HFFc6 (cell line): ENCODE measurements around the gene C2orf72. TPM values are rescaled to one million over a fixed set of nuclear protein-coding genes. Genes with fewer than 3 reads are reported as not detected.

ENCODE experiments used
- DNase-seq: peaks from one replicate; pipeline ENCODE4 v3.0.0-alpha.2; 2018
- H3K27ac Mint-ChIP-seq: 2 replicates; pipeline ENCODE4 v1.8.0; 2020; ENCODE audit warnings: mild to moderate bottlenecking, mixed read lengths
- H3K27me3 Mint-ChIP-seq: 2 replicates; pipeline ENCODE4 v1.8.0; 2021; ENCODE audit warnings: mild to moderate bottlenecking, moderate library complexity, mixed read lengths; ENCODE audit not compliant: insufficient read depth
- H3K36me3 Mint-ChIP-seq: 2 replicates; pipeline ENCODE4 v1.8.0; 2021; ENCODE audit warnings: low read depth, mixed read lengths
- H3K4me1 Mint-ChIP-seq: 2 replicates; pipeline ENCODE4 v1.8.0; 2020; ENCODE audit warnings: low read depth, mixed read lengths
- H3K4me3 Mint-ChIP-seq: 2 replicates; pipeline ENCODE4 v1.8.0; 2020; ENCODE audit warnings: mild to moderate bottlenecking, moderate library complexity, mixed read lengths
- H3K9me3 Mint-ChIP-seq: 2 replicates; pipeline ENCODE4 v1.8.0; 2020; ENCODE audit warnings: mild to moderate bottlenecking, mixed read lengths
- CTCF ChIP-seq: fragments of 200-600 bp; sonication (generic); IDR thresholded peaks from 2 replicates; pipeline ENCODE4 v1.5.0; 2021; ENCODE audit warnings: antibody characterized with exemption, mild to moderate bottlenecking
- total RNA-seq, 6 experiments: library from RNA; stranded (reverse); fragmentation: NEBNext Ultra II Directional; extraction: Animal tissue kit (Norgen Biotek cat#: 25700); gene quantifications; 2 replicates in 1 of 6; 3 replicates in 5 of 6; pipeline ENCODE4 v1.2.3, GENCODE V29; 2021

Gene C2orf72
- total RNA-seq, 6 experiments from 2014 or later, result not detected

- Mint-ChIP-seq H3K36me3 (no peaks in the 10 kb centered on the region), H3K27ac (no peak overlapping the region), H3K4me1 (no peaks in the 10 kb centered on the region), H3K4me3 (no peak overlapping the region), H3K27me3 (peaks cover 36% of the 10 kb centered on the region), H3K9me3 (no peaks in the 10 kb centered on the region)
- DNase-seq, result no peak
- TF ChIP-seq CTCF, result no peak
Observed at GRCh38 chr2:231013820-231014219, 23.5 kb upstream of the C2orf72 start.

- no peak overlapping the region for H3K27ac Mint-ChIP-seq
- no peaks in the 10 kb centered on the region for H3K9me3 Mint-ChIP-seq
- no peak for DNase-seq
- peaks cover 32% of the 10 kb centered on the region for H3K27me3 Mint-ChIP-seq
- H3K4me3 Mint-ChIP-seq, result no peak overlapping the region
- H3K4me1 Mint-ChIP-seq, result no peaks in the 10 kb centered on the region
- TF ChIP-seq CTCF, result no peak
- H3K36me3 Mint-ChIP-seq, result no peaks in the 10 kb centered on the region
Observed at GRCh38 chr2:231015478-231015877, 21.8 kb upstream of the C2orf72 start.

GRCh38 chr2:231015926-231016325 is 21.4 kb upstream of the C2orf72 start:
- no peaks in the 10 kb centered on the region for H3K36me3 Mint-ChIP-seq
- no peak for DNase-seq
- no peak overlapping the region for H3K4me3 Mint-ChIP-seq
- TF ChIP-seq CTCF, result no peak
- peaks cover 34% of the 10 kb centered on the region for H3K27me3 Mint-ChIP-seq
- no peaks in the 10 kb centered on the region for H3K9me3 Mint-ChIP-seq
- no peak overlapping the region for H3K27ac Mint-ChIP-seq
- no peaks in the 10 kb centered on the region for H3K4me1 Mint-ChIP-seq

GRCh38 chr2:231016566-231017230 is 20.6 kb upstream of the C2orf72 start:
- no peak for DNase-seq
- Mint-ChIP-seq H3K27ac (no peak overlapping the region), H3K4me1 (no peaks in the 10 kb centered on the region), H3K27me3 (peaks cover 29% of the 10 kb centered on the region), H3K9me3 (no peaks in the 10 kb centered on the region), H3K4me3 (no peak overlapping the region), H3K36me3 (no peaks in the 10 kb centered on the region)
- TF ChIP-seq CTCF, result no peak

GRCh38 chr2:231017231-231017598 is 20.1 kb upstream of the C2orf72 start:
- Mint-ChIP-seq H3K36me3 (no peaks in the 10 kb centered on the region), H3K27ac (no peak overlapping the region), H3K27me3 (peaks cover 24% of the 10 kb centered on the region)

More at GRCh38 chr2:231017231-231017598, 20.1 kb upstream of the C2orf72 start:
- H3K9me3 Mint-ChIP-seq, result no peaks in the 10 kb centered on the region
- H3K4me1 Mint-ChIP-seq, result no peaks in the 10 kb centered on the region
- TF ChIP-seq CTCF, result no peak
- no peak for DNase-seq
- no peak overlapping the region for H3K4me3 Mint-ChIP-seq
